Muscle of back (tissue), 11 donors: ENCODE results near the gene BCOR. TPM values are rescaled to one million over a fixed set of nuclear protein-coding genes. Genes with fewer than 3 reads are reported as not detected.

ENCODE experiments used
- DNase-seq, 3 donors: peaks; one replicate each; pipeline versions ENCODE4 v3.0.0 to v3.0.0-alpha.2; 2013
- polyA plus RNA-seq, 10 donors: library from polyadenylated mRNA; unstranded; fragments of 120-200 nt; gene quantifications; one replicate each; pipeline ENCODE4 v1.2.1, GENCODE V29; 2013; ENCODE audit not compliant: insufficient read length in 10 of 10

BCOR gene
- polyA plus RNA-seq, 10 donors = 19.5 to 31.6 (median 24.0) TPM

- no peak for DNase-seq
These were observed 19.2 kb upstream of the BCOR start for GRCh38 chrX:40116925-40117324.

- DNase-seq = no peak
These were observed 15.2 kb upstream of the BCOR start for GRCh38 chrX:40112996-40113395.

GRCh38 chrX:40111868-40112267, 14.1 kb upstream of the BCOR start:
- DNase-seq = no peak

DNA sequence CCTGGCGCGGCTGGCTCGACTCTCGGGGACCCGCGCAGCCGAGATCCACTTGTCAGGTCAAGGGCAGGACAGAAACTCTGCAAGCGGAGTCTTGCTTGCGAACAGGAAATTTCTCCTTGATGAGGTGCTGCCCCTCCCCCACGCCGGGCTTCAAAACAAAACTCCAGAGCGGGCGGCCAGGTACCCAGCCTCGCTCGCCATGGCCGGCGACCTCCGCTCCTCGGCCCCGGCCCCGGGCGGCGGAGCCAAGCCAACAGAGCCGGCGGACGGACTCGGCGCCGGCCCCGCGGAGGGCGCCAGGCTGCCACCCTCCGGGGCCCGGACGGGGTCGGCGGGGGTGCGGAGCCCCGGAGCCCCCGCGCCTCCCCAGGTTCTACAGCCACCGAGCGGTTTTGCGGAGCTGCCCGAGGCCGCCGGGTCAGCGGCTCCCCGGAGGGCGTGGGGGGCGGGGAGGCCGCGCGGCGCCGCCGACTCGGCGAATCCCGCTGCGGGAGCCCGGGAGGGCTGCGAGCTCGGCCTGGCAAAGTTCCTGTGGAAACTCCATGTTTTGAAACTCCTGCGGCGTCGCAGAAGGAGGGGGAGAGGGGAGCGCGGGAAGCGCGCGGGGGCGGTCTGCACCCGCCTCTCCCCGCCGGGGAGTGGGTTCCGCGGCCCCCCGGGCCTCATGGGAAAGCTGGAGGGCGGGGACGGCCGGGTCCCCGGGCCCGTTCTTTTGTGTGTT, 11.7 kb upstream of the BCOR start:
- DNase-seq = peak in 1 of 3 donors; percentile 84

- peak in 1 of 3 donors; percentile 89 for DNase-seq
These were observed 11.2 kb upstream of the BCOR start for GRCh38 chrX:40108959-40109287.

DNA sequence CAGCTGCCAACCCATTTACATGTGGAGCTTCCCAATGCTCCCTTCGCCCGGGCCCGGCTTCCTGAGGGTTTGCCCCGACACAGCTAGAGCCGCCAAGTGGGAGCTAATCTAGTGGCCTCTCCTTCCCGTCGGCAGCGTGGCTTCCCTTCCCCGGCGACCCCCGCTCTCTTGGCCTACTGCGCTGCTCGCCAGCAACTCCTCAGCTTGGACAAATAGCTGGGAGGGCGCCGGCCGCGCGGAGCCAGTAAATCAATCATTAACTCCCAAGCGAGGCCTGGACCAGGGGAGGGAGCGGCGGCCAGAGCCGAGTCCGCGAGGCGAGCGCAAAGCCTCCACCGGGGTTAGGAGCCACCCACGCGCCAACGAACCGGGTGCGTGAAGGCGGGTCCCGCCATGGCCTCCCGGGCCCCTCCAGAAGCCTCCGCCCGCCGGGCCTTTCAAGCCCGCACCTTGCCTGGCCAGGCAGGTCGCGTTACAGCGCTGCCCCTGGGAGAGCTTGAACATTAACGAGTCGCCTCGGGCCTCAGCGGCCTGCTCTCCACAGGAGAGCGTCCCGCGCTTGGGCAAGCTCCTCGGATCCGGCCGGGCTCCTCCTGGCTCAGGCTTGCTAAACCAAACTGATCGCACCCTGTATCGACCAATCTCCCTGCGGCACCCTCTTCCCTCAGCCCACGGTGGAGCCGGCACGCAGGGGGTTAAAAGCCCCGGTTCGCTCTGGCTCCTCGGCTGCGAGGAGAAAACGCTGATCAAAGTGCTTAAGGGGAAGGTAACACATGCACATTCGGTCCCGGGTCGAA, 10.6 kb upstream of the BCOR start:
- peak in 1 of 3 donors; percentile 55 for DNase-seq

GRCh38 chrX:40107291-40108161, 9.8 kb upstream of the BCOR start:
- DNase-seq = peak in 1 of 3 donors; percentile 67

DNA sequence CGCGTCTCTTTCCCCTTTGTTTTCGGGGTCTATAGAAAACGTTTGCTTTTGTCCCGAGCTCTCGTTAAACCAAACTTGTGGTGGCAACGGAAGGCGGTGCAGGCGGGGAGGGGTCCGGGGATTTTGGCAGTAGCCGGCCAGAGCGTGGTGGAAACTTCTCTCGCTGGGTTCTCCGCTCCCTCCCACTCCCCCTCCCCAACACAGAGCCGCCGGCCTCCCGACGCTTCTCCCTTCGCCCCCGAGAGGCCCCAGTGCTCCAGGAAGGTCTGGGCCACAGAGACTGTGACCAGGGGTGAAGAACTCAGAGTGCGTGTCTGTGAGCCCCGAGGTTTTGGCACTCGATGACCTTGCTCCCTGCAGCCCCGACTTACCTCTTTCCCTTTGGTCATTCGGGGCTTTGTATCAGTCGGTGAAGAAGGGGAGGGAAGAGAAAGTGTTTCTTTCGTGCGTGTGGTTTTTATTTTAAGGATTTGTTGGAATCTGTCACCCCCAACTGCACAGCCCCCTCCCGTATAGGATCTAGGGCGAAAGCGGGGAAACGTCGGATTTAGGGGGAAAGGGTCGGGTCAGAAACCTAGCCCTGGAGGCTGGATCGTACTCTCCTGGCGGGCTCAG, 9.0 kb upstream of the BCOR start:
- peak in 1 of 3 donors; percentile 84 for DNase-seq

DNA sequence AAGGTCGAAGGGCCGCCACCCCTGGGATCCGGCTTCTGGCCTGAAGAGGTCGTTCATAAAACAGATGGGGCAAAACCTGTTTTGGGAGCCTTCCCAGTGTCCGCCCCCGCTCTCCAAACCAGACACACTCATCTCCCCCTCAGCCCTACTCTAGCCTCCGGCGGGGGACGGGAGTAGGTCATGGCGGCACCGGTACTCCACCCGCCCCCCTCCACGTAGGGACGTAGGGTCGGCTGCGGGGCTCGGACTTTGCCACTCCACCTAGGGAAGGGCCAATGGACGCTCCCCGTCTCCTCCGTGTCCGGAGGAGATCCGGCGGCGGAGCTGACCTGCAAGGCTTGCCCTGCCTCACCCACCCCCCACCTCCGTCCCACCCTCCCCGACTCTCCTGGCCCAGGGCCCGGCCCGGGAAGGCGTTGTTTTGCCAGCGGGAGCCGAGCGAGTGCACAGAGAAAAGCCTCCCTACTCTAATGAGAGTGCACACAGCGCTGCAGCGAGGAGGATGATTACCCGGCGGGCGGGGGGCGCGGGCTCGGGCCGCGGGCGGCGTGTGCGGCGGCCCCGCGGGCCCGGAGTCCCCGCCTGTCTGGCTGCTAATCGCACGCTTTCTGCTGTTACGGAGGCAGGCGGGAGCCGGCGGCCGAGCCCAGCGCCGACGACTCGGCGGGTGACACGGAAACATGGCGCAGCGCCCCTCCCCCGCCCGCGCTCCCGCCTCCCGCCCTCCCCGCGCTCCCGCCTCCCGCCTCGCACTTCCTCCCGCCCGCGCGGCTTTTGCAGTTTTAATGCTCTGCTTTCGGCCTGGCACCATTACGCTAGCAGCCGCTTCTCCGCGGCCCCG, 8.3 kb upstream of the BCOR start:
- no peak for DNase-seq

DNA sequence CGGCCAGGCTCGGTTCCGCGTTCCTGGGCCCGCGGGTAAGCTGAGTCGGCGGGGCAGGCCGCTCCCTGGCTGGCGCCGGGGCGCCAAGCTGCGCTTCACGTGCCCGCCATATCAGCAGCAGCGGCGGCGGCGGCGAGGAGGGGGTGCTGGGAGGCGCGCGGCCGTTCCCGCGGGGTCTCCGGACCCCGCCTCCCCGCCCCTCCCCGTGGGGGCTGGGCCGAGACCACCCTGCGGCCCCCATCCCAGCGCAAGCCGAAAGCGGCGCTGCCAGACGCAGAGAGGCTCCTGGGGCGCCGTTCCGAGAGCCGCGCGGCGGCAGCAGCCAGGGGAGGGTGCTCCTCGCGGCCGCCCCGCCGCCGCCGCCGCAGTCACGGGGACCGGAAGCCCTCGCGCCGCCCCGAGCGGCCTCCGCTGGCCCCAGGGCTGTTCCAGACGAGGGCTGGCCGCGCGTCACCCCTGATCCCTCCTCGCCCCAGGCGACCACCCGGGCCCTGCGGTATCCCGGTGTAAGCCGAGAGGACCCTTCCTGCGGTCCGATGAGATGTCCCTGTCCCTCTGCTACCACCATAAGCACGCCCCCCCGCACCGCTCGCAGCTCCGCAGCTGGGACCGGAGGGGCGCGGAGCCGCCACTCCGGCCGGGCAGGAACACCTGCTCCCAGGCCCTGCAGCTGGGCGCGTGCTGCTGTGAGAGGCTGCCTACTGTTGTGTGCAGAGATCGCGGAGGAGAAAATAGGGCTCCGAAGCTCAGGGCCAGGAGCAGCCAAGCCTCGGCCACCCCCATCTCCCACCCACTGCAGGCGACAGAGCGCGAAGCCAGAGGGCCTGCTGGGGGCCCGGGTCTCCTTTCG, 7.5 kb upstream of the BCOR start:
- DNase-seq = peak in 1 of 3 donors; percentile 73

DNA sequence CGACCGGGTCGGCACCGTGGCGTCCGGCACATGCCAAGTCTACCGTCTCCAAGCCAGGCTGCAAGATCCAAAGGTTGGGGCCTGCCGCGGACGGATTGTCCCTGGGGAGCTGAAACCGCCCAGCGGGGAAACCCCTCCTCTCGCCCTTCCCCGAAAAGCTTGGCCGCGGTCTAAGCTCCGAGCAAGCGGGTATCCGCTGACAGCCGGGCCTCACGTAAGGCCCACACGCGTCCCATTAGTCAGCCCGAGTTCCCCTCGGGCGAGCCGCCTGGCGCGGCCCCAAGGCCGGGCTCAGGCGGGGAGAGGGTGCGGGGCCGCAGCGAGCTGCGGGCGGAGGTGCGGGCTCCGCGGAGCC, 6.8 kb upstream of the BCOR start:
- no peak for DNase-seq

- no peak for DNase-seq
These were observed 6.0 kb upstream of the BCOR start for GRCh38 chrX:40103565-40104323.

DNA sequence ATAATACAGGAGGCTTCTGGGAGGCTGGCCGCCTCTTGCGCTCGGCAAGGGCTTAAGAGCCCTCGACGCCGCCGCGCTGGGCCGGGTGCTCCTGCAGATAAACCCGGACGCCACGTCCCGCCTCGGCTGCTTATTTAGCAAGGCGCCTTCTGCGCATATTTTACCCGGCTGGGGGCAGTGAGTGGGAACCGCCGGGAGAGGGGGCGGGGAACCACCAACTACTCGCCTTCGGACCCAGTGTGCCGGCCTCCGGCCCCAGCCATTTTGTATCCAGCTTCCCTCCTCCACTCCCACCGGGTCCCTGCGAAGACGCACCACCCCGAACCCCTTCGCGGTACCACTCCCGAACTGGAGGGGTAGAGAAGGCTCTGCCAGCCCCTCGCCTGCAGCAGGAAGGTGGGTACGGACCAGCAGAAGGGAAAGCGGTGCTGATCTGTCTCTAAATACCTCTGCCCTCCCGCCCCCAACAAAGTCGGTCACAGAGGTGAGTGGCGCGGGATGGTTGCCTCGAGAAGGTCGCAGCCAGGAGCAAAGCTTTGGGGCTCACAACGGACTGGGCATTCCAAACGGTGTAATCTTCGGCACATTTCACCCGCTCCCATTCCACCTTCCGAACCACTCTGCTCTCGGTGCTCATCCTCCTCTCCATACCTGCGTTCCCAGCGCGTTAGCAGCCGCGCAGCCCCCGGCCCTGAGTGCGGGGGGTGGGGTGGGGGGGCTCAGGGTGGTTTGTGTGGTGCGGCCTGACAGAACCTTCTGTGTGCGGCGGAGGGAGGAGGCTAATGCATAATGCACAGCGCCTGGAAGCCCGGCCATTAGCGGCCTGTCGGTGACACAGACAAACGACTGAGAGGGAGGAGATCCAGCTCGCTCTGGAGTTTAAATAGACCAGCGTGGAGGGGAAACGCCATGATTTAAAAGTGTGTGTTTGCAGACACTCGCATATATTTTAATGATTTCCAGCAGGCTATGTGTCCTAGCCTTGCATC, 4.9 kb upstream of the BCOR start:
- DNase-seq = no peak

- DNase-seq = no peak
These were observed 3.7 kb upstream of the BCOR start for GRCh38 chrX:40101430-40101802.

GRCh38 chrX:40100537-40101429, 3.0 kb upstream of the BCOR start:
- DNase-seq = no peak

DNA sequence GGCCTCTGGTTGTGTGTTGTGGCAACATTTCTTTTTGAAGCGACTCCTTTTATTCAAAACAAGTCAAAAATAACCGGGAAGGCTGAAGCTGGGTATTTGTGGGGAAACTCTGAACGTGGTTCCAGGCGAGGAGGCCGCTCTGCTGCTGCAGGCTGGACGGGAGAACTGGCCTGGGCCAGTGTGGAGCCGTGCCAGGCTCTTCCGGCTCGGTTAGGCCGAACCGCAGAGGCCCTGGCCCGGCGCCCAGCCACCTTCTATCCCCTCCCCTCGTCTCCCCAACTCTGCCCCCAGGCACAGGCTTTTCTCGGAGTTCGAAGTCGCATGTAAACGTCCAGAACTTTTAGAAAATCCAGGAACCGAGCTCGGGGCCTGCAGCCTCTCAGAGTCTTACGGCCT, 2.4 kb upstream of the BCOR start:
- DNase-seq = peak in 1 of 3 donors; percentile 33
